Stimulated activated CD8-positive, alpha-beta memory T cell treated with anti-CD3 and anti-CD28 coated beads, Interleukin-4, amount 100 ng/mL, for 48 hours (primary cell): ENCODE data around the gene CPSF2.
A peak's percentile ranks its signal among the peaks of the same experiment; 100 is the strongest.

Experiments
- DNase-seq: peaks from one replicate; pipeline ENCODE4 v3.0.0-alpha.2; 2020

The CPSF2 gene

GRCh38 chr14:92121670-92122350 is at the start of gene CPSF2, which contains the start of gene NDUFB1:
Gene CPSF2 (plus strand): TSS chr14:92121969. CDS start chr14:92130985, 9,016 bp downstream.
Gene NDUFB1 (minus strand): TSS chr14:92121706. CDS start chr14:92117637, 4,069 bp downstream.
- peak; percentile 92 for DNase-seq

- DNase-seq, result no peak
Measured at GRCh38 chr14:92074555-92074954, 47.2 kb upstream of the CPSF2 start.

GRCh38 chr14:92088494-92088893 is 33.3 kb upstream of the CPSF2 start:
- DNase-seq, result no peak

DNA sequence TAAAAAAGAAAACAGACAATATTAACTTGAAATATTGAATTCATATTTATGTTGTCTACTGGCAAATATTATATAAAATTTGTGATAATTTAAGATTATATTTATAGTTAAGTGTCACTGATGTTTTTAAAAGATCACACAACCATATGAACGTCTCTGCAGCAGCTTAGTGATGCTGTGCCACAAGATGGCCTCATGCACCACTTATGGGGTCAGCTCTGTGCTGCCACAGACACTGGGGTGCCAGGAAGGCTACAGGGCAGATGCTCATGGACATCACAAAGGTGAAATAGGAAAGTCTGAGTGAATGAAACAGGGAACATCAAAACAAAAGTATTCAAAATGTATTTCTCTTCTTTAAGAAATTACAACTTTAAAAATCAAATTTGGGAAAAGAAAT is 28.4 kb upstream of the CPSF2 start:
- DNase-seq, result no peak

GRCh38 chr14:92099802-92100201 is 22.0 kb upstream of the CPSF2 start:
- no peak for DNase-seq

GRCh38 chr14:92103363-92103989 is 18.3 kb upstream of the CPSF2 start:
- no peak for DNase-seq

GRCh38 chr14:92105073-92105892 is 16.5 kb upstream of the CPSF2 start:
- DNase-seq, result no peak

- DNase-seq, result peak; percentile 37
Measured at GRCh38 chr14:92105893-92106142, 16.0 kb upstream of the CPSF2 start.

DNA sequence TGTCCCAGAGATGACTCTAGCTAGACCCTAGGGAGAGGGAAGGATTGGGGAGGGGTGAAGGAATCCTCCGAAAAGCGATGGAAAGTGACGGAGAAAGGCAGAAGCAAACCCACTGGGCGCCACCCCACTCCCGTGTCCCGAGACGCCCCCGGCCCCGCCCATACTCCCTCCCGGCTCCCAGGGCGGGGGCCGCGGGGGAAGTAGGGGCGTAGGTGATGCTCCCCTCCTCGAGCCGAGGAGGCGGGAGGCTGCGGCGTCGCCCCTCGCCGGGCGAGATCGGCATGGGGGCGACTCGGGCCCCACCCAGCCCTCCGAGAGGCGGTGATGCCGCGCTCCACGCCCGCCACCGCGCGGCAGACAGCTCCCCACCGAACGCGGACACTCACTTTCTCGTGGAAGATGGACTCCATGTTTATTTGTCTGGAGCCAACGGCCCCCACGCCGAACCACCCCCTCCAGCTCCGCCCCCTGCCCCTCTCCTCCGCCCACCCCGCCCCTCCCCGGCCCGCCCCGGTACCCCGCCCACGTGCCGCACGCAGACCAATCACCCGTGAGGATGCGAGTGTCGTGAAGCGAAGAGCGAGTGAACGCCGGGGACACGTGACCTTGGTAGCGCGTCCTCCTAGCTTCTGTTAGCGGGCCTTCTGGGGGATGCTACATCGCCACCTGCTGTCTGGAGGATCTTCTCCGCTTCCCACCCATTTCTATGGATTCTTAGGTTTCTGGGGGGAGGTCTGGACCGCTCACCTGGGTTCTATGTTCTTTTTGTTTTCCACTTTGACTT is 15.4 kb upstream of the CPSF2 start, which contains the start of gene ATXN3:
Gene ATXN3, minus strand, starts transcription at position 440 of the 784 bp plus-strand sequence. Its CDS starts 30 bp downstream, at position 410.
- DNase-seq, result peak; percentile 96

DNA sequence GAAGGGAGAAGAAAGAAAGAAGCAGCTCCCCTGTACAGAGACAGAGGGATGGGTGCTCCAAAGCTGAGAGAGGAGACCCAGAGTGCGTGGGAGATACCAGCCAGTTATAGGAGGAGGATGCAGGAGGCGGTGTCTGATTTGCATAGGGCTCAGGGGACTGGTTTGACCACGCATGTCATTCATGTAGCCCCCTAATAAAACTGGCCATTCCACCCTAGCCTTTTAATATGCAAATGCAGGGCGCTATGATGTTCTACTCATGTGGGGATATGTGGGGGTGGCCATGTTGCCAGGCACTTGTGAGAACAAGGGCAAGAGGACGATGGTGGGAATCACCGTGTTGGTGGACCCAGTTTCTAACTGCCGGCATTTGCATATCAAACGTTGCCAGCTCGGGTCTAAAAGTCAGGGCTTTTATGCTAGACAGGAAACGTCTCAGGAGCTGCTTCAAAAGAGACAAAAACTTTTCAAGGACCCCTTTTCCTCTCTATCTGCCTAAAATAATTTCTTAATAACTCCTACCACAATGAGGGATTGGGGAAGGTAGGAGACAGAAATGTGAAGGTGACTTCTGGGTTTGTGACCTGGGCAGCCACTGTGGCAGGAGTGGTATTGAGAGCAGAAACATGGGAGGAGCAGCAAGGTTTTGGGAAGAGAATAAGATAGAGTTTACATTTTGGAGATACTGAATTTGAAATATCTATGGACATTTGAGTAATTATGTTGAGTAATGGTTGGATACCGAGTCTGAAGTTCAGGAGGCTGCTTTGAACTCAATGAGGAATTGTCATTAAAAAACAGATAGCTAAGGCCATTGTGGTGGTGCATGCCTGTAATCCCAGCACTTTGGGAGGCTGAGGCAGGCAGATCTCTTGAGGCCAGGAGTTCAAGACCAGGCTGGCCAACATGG is 13.2 kb upstream of the CPSF2 start:
- peak; percentile 34 for DNase-seq

DNA sequence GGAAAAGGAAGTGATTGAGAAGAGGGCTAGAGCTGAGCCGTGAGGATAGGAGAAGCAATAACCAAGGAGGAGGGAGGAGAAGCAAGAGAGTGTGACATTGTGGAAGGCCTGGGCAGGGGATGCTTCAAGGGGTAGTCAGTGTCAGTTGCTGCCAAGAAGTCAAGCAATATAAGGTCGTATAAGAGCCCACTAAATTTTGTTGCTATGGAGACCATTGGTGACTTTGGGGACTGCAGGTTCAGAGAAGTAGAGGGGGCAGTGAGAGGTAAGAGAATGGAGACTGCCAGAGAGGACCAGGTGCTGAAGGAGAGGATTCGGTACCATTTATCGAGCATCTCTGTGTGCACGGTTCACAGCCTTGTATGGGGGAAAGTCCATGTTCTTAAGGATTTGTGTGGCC is 12.3 kb upstream of the CPSF2 start:
- no peak for DNase-seq

DNA sequence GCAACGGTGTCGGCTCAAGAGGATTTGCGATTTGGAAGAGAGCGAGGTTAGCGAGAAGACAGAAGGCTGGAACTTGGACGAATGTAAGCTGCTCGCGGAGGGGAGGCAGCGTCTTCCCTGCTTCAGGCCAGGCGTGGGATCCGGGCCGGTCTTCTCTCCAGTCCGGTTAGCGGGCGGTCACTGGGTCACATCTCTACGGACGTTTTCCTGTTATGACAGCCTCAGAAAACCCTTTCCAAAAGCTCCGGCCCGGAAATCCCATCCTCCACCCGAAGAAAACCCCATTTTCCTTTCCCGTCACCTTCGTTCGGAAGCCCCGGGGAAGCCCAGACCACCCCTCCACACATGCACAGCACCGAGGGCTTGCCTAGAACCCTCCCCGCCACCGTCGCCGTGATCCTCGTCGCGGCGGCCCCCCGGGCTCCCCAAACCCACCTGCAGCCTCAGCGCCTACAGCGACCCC is 531 bp upstream of the CPSF2 start:
- DNase-seq, result no peak

GRCh38 chr14:92122351-92122677 is 545 bp downstream of the CPSF2 start:
- no peak for DNase-seq

DNA sequence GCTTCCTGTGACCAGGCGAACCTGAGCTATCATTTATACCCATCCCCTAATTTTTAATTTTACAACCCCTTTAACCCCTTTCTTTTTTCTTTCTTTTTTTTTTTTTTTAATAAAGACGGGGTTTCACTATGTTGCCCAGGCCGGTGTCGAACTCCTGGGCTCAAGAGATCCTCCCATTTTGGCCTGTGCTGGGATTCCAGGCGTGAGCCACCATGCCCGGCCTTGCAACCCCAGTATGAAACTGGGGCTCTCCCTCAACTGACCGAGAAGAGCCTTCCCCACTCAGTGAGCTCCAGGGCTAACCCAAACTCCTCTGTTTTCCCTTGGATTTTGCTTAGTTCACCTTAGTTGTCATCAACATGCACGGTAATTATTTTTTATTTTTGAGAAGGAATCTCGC is 992 bp downstream of the CPSF2 start:
- DNase-seq, result no peak

- DNase-seq, result no peak
Measured at GRCh38 chr14:92134456-92134855, 12.7 kb downstream of the CPSF2 start.

DNA sequence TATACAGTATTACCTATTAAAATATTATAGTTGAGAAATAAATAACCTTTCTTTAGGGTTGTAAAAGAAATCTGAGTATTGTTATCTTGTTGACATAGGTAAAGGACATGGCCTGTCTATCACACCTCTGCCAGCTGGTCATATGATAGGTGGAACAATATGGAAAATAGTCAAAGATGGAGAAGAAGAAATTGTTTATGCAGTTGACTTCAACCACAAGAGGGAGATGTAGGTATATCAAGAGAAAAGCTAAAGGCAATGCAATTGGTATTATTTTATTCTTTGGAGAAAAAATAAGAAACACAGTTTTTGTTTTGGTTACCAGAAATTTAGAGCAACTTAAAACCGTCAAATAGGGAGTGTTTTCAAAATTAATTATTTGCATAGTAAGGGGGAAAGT is 13.5 kb downstream of the CPSF2 start:
- no peak for DNase-seq

DNA sequence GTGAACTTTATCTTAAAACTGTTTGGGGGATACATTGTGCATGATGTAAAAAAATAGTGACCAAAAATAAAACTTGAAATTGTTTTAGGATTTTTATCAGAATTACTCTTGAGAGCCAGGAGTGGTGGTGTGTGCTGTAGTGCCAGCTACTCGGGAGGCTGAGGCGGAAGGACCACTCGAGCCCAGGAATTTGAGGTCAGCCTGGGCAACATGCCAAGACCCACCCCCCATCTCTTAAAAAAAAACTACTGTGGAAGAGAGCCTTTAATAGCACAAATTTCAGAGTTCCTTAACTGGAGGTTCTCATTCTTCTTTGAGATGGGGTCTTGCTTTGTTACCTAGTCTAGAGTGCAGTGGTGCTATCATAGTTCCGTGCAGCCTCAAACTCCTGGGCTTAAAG is 21.5 kb downstream of the CPSF2 start:
- no peak for DNase-seq

DNA sequence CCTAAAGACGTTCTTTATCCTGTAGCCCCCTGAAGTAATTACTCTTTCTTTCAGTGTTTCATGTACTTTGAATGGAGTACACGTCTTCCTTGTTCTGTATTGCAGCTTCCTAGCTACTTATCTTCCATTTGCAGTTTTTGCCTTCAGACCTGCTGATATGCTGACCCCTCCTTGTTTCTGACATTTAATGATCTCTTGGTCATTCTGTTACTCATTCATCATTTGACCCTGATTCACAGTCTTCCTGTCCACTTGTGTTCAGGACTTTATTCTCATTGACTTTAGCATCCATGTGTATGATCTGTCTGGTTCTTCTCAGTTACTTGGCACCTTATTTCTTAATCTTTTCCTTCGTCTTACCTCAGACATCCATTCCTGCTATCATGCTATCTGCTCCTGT is 22.2 kb downstream of the CPSF2 start:
- DNase-seq, result no peak

- no peak for DNase-seq
Measured at GRCh38 chr14:92144708-92145107, 22.9 kb downstream of the CPSF2 start.

GRCh38 chr14:92153581-92153980 is 31.8 kb downstream of the CPSF2 start:
- no peak for DNase-seq

DNA sequence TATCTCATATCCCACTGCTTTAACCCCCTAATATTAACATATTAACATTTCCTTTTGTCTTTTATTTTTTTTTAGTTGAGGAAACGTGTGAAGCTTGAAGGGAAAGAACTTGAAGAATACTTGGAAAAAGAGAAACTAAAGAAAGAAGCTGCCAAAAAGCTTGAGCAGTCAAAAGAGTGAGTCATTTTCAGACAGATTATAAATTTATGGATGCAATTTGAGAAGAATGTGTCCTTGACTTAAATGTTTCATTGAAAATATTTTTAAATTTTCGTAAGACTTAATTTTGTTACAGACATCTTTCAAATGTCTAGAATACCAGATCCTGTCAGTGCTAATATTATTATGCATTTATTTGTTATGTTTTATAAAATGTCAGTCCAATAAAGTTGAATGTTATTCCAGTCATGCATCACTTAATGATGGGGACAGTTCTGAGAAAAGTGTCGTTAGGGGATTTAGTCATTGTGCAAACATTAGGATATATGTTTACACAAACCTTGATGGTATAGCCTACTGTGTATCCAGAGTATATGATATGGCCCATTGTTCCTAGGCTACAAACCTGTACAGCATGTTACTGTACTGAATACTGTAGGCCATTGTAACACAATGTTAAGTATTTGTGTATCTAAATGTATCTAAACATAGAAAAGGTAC is 32.6 kb downstream of the CPSF2 start:
- DNase-seq, result no peak

GRCh38 chr14:92160619-92161018 is 38.9 kb downstream of the CPSF2 start:
- no peak for DNase-seq
